ENCODE results near the gene RHOJ.

The RHOJ gene

GRCh38 chr14:63205866-63206265 lies 1.6 kb downstream of the RHOJ start:
- DNase-seq (ENCODE audit: low spot score), result no peak

- DNase-seq (ENCODE audit: low spot score), result no peak
Measured at GRCh38 chr14:63209160-63209559, 4.9 kb downstream of the RHOJ start.

- no peak for DNase-seq (ENCODE audit: low spot score)
Measured at GRCh38 chr14:63210812-63211211, 6.6 kb downstream of the RHOJ start.

- DNase-seq (ENCODE audit: low spot score), result no peak
Measured at GRCh38 chr14:63212209-63212608, 8.0 kb downstream of the RHOJ start.

- DNase-seq (ENCODE audit: low spot score), result no peak
Measured at GRCh38 chr14:63212776-63213500, 8.7 kb downstream of the RHOJ start.

GRCh38 chr14:63214417-63215196 lies 10.4 kb downstream of the RHOJ start:
- DNase-seq (ENCODE audit: low spot score), result no peak

GRCh38 chr14:63220526-63220925 lies 16.3 kb downstream of the RHOJ start:
- no peak for DNase-seq (ENCODE audit: low spot score)

GRCh38 chr14:63223596-63223995 lies 19.4 kb downstream of the RHOJ start:
- DNase-seq (ENCODE audit: low spot score), result no peak

GRCh38 chr14:63224196-63224595 lies 20.0 kb downstream of the RHOJ start:
- no peak for DNase-seq (ENCODE audit: low spot score)

- DNase-seq (ENCODE audit: low spot score), result no peak
Measured at GRCh38 chr14:63228217-63228616, 24.0 kb downstream of the RHOJ start.

- no peak for DNase-seq (ENCODE audit: low spot score)
Measured at GRCh38 chr14:63229330-63230059, 25.3 kb downstream of the RHOJ start.

GRCh38 chr14:63231766-63232165 lies 27.5 kb downstream of the RHOJ start:
- DNase-seq (ENCODE audit: low spot score), result no peak

- no peak for DNase-seq (ENCODE audit: low spot score)
Measured at GRCh38 chr14:63237791-63238190, 33.5 kb downstream of the RHOJ start.

- DNase-seq (ENCODE audit: low spot score), result no peak
Measured at GRCh38 chr14:63240221-63240620, 36.0 kb downstream of the RHOJ start.

- no peak for DNase-seq (ENCODE audit: low spot score)
Measured at GRCh38 chr14:63241096-63241495, 36.9 kb downstream of the RHOJ start.

GRCh38 chr14:63243646-63244045 lies 39.4 kb downstream of the RHOJ start:
- no peak for DNase-seq (ENCODE audit: low spot score)

GRCh38 chr14:63245893-63246292 lies 41.6 kb downstream of the RHOJ start:
- no peak for DNase-seq (ENCODE audit: low spot score)

- no peak for DNase-seq (ENCODE audit: low spot score)
Measured at GRCh38 chr14:63248211-63248610, 44.0 kb downstream of the RHOJ start.

GRCh38 chr14:63249092-63249491 lies 44.8 kb downstream of the RHOJ start:
- no peak for DNase-seq (ENCODE audit: low spot score)

GRCh38 chr14:63257299-63257698 lies 53.1 kb downstream of the RHOJ start:
- DNase-seq (ENCODE audit: low spot score), result no peak

- no peak for DNase-seq (ENCODE audit: low spot score)
Measured at GRCh38 chr14:63262446-63262845, 58.2 kb downstream of the RHOJ start.

GRCh38 chr14:63266106-63266505 lies 61.9 kb downstream of the RHOJ start:
- no peak for DNase-seq (ENCODE audit: low spot score)

- no peak for DNase-seq (ENCODE audit: low spot score)
Measured at GRCh38 chr14:63267171-63267570, 62.9 kb downstream of the RHOJ start.

All from CD4-positive, alpha-beta T cell treated with Interleukin-2 at 100 ng/mL for 4 hours (primary cell).